GM12878 (cell line): ENCODE results near the gene PAPPA. TPM values are rescaled to one million over a fixed set of nuclear protein-coding genes. Genes with fewer than 3 reads are reported as not detected.

Experiments used
- ATAC-seq: fragments of 200-7000 bp; cut with Tn5 transposase; 3 replicates; pipeline ENCODE4 v1.9.1; 2020; ENCODE audit warnings: mild to moderate bottlenecking, moderate library complexity
- BruUV-seq: library from RNA; stranded (reverse); fragments of 400-500 nt; replicated peaks from 2 replicates; lab custom pipeline; 2021; lab: Mats Ljungman, UMichigan
- CTCF ChIA-PET: fragments of 300-600 bp; sonication (Branson Sonifier 250); formaldehyde crosslinking; extraction: SDS; loops from one replicate; lab custom pipeline; 2021; ENCODE audit warnings: inconsistent platforms; lab: Yijun Ruan, JAX
- POLR2A ChIA-PET: fragments of 350-600 bp; formaldehyde crosslinking; extraction: SDS; loops from one replicate; lab custom pipeline; 2021; ENCODE audit warnings: inconsistent platforms; lab: Charles Lee
- RAD21 ChIA-PET: fragments of 300-600 bp; sonication (Branson Sonifier 250); formaldehyde crosslinking; loops from one replicate; lab custom pipeline; 2023; ENCODE audit warnings: antibody characterized with exemption; ENCODE audit not compliant: unreplicated experiment; lab: Charles Lee
- SMC1A ChIA-PET: fragments of 300-600 bp; sonication (Branson Sonifier 250); formaldehyde crosslinking; loops from one replicate; lab custom pipeline; 2023; ENCODE audit not compliant: unreplicated experiment, uncharacterized antibody; lab: Charles Lee
- DNase-seq: peaks from one replicate; pipeline ENCODE4 v3.0.0-alpha.2; 2011; ENCODE audit warnings: low read depth, low spot score
- FAIRE-seq: peaks from 3 replicates; lab custom pipeline; 2011; peaks lifted over from hg19 to GRCh38; lab: Jason Lieb, UNC
- H2AFZ ChIP-seq: 2 replicates; pipeline ENCODE4 v1.6.0; 2011; ENCODE audit warnings: low read depth, low read length, control low read depth; ENCODE audit not compliant: control insufficient read depth
- H3K27ac ChIP-seq: 2 replicates; pipeline ENCODE4 v1.5.1; 2011; ENCODE audit warnings: control low read depth; ENCODE audit not compliant: control insufficient read depth, insufficient read depth
- H3K27me3 ChIP-seq, 2 experiments: replicated peaks in 1 of 2; 2 replicates each; pipeline versions ENCODE4 v1.6.0 to v1.6.1; 2011; ENCODE audit warnings: low read length in 1 of 2; ENCODE audit not compliant: control insufficient read depth in 2 of 2, insufficient read depth in 2 of 2
- H3K36me3 ChIP-seq, 2 experiments: 2 replicates each; pipeline ENCODE4 v1.5.1; 2011; ENCODE audit warnings: low read length in 1 of 2; ENCODE audit not compliant: control insufficient read depth in 2 of 2, insufficient read depth in 2 of 2
- H3K4me1 ChIP-seq: 2 replicates; pipeline ENCODE4 v1.6.1; 2011; ENCODE audit warnings: mild to moderate bottlenecking, low read length, moderate library complexity, mixed read lengths; ENCODE audit not compliant: control insufficient read depth, insufficient read depth
- H3K4me2 ChIP-seq: 2 replicates; pipeline ENCODE4 v1.6.0; 2011; ENCODE audit warnings: control low read depth; ENCODE audit not compliant: control insufficient read depth, insufficient read depth
- H3K4me3 ChIP-seq: fragments of 200-600 bp; sonication (generic); 2 replicates; pipeline ENCODE4 v1.5.1; 2016
- H3K79me2 ChIP-seq: 2 replicates; pipeline ENCODE4 v1.6.0; 2011; ENCODE audit warnings: low read length; ENCODE audit not compliant: control insufficient read depth, insufficient read depth
- H3K9ac ChIP-seq: 2 replicates; pipeline ENCODE4 v1.8.0; 2011; ENCODE audit warnings: low read length, control low read depth, mixed read lengths; ENCODE audit not compliant: control insufficient read depth, insufficient read depth
- H3K9me3 ChIP-seq: replicated peaks from 3 replicates; pipeline ENCODE4 v1.5.1; 2011; ENCODE audit warnings: mild to moderate bottlenecking, low read length; ENCODE audit not compliant: control insufficient read depth, insufficient read depth
- H4K20me1 ChIP-seq: 2 replicates; pipeline ENCODE4 v1.6.0; 2011; ENCODE audit not compliant: control insufficient read depth, insufficient read depth
- CBFB ChIP-seq: IDR thresholded peaks from 2 replicates; pipeline ENCODE4 v1.6.1; 2016; ENCODE audit warnings: antibody characterized with exemption, low read depth
- CTCF ChIP-seq, 3 experiments: IDR thresholded peaks in 2 of 3; conservative IDR thresholded peaks in 1 of 3; 2 replicates each; pipeline ENCODE4 v1.5.1; 2011; ENCODE audit warnings: low read depth in 3 of 3, low read length in 3 of 3, mild to moderate bottlenecking in 3 of 3, control low read depth in 2 of 3, moderate library complexity in 2 of 3, inconsistent platforms in 1 of 3, mixed read lengths in 1 of 3; ENCODE audit not compliant: control insufficient read depth in 2 of 3, insufficient read depth in 1 of 3; ENCODE audit errors: extremely low read depth in 1 of 3
- ETV6 ChIP-seq, 2 experiments: fragments of 450-650 bp in 1 of 2; IDR thresholded peaks in 1 of 2; conservative IDR thresholded peaks in 1 of 2; 2 replicates each; pipeline ENCODE4 v1.6.1; 2014; ENCODE audit warnings: antibody characterized with exemption in 1 of 2, borderline replicate concordance in 1 of 2, low read depth in 1 of 2, mild to moderate bottlenecking in 1 of 2, moderate library complexity in 1 of 2
- HDAC2 ChIP-seq: fragments of 200-600 bp; sonication (generic); IDR thresholded peaks from 2 replicates; pipeline ENCODE4 v1.6.1; 2017
- HSF1 ChIP-seq: fragments of 150-350 bp; IDR thresholded peaks from 2 replicates; pipeline ENCODE4 v1.6.1; 2014; ENCODE audit warnings: mild to moderate bottlenecking, low read depth, low read length
- IRF4 ChIP-seq: IDR thresholded peaks from 2 replicates; pipeline ENCODE4 v1.6.1; 2011; ENCODE audit warnings: low read depth, low read length
- MTA3 ChIP-seq: IDR thresholded peaks from 2 replicates; pipeline ENCODE4 v1.6.1; 2012; ENCODE audit warnings: low read length, inconsistent platforms, borderline replicate concordance
- NR2C2 ChIP-seq: IDR thresholded peaks from 2 replicates; pipeline ENCODE4 v1.6.1; 2011; ENCODE audit warnings: borderline replicate concordance, low read depth; ENCODE audit not compliant: control insufficient read depth, insufficient read length
- PAX8 ChIP-seq: fragments of 450-650 bp; IDR thresholded peaks from 2 replicates; pipeline ENCODE4 v1.6.1; 2017; ENCODE audit warnings: mild to moderate bottlenecking, moderate library complexity
- REST ChIP-seq: IDR thresholded peaks from 2 replicates; pipeline ENCODE4 v1.6.1; 2012; ENCODE audit warnings: mild to moderate bottlenecking, low read depth, low read length
- SMARCA5 ChIP-seq: fragments of 450-650 bp; IDR thresholded peaks from 2 replicates; pipeline ENCODE4 v1.6.1; 2017; ENCODE audit warnings: mild to moderate bottlenecking
- USF2 ChIP-seq: IDR thresholded peaks from 2 replicates; pipeline ENCODE4 v1.6.1; 2011; ENCODE audit warnings: low read depth, low read length, improper control_type of control experiment, borderline replicate concordance
- YBX1 ChIP-seq: fragments of 450-650 bp; IDR thresholded peaks from 2 replicates; pipeline ENCODE4 v1.6.1; 2016; ENCODE audit warnings: antibody characterized with exemption
- WGBS: methylation state at CpG from one replicate; pipeline ENCODE4 v1.1.6; 2016; ENCODE audit warnings: low lambda C conversion rate; ENCODE audit not compliant: insufficient replicate concordance, insufficient coverage; ENCODE audit errors: missing lambda C conversion rate; 5-methylcytosine and 5-hydroxymethylcytosine counted together
- in situ Hi-C: fragments of 300-500 bp; cut with MboI; formaldehyde crosslinking; loops from 9 replicates; pipeline ENCODE4 v1.14.3; 2018; ENCODE audit warnings: mixed read lengths
- intact Hi-C: fragments of 100-400 bp; cut with micrococcal nuclease; formaldehyde crosslinking; loops from one replicate; pipeline ENCODE4 v1.14.2; 2022; ENCODE audit not compliant: unreplicated experiment
- polyA plus RNA-seq, 11 experiments: library from polyadenylated mRNA; depleted of rRNA in 4 of 11; unstranded in 6 of 11; stranded (reverse) in 5 of 11; fragments of >200 nt; fragmentation: Nextera tagmentation in 4 of 11; fragmentation: Illumina TruSeq in 1 of 11; extraction: Ambion mirVana in 4 of 11; extraction: Trizol in 1 of 11; gene quantifications; 1 replicate in 1 of 11; 2 replicates in 10 of 11; pipeline versions ENCODE4 v1.2.1 to v1.2.3, GENCODE V29; 2011 to 2016; ENCODE audit warnings: inconsistent platforms in 2 of 11, missing spikeins in 2 of 11, low read depth in 1 of 11
- total RNA-seq, 4 experiments: library from RNA; depleted of rRNA in 3 of 4; stranded (reverse); fragments of >200 nt in 3 of 4; fragmentation: Illumina TruSeq in 1 of 4; extraction: Trizol in 1 of 4; gene quantifications; 2 replicates each; pipeline versions ENCODE4 v1.2.1 to v1.2.3, GENCODE V29; 2013 to 2021

PAPPA gene
- total and polyA plus RNA-seq, 10 of the 15 experiments (the other 5 are each of a cell fraction or from before 2014, with no cell fraction given), result under 0.01 to 0.19 (median 0.02) TPM; not detected in 4

- FAIRE-seq (no peak), ATAC-seq (no peak), DNase-seq (no peak)
- in situ Hi-C loops (no loop called here), intact Hi-C loops (no loop called here)
- H3K27ac ChIP-seq, result no peak overlapping the region
- CTCF ChIA-PET, result no interaction called here
- no peaks in the 10 kb centered on the region for H3K9me3 ChIP-seq
- H3K9ac ChIP-seq, result no peak overlapping the region
- no peak overlapping the region for H2AFZ ChIP-seq
- no peaks in the 10 kb centered on the region for H3K4me1 ChIP-seq
- H3K36me3 ChIP-seq, result no peaks in the 10 kb centered on the region
- H3K79me2 ChIP-seq, result no peaks in the 10 kb centered on the region
- TF ChIP-seq HSF1 (no peak), HDAC2 (no peak), PAX8 (no peak), YBX1 (no peak), NR2C2 (no peak), ETV6 (conservative IDR thresholded peaks at IDR 0.05 in 1 of 2, IDR thresholded peaks at IDR 0.05 in 1 of 2; ENCODE audit: borderline replicate concordance in 1 of 2, low read depth in 1 of 2) (no peak), CBFB (no peak), MTA3 (no peak), USF2 (no peak), CTCF (IDR thresholded peaks at IDR 0.05 in 2 of 3, conservative IDR thresholded peaks at IDR 0.05 in 1 of 3; ENCODE audit: control insufficient read depth in 2 of 3, extremely low read depth in 1 of 3, insufficient read depth in 1 of 3, low read depth in 3 of 3, low read length in 3 of 3) (no peak), REST (no peak), IRF4 (no peak), SMARCA5 (no peak)
- H3K4me3 ChIP-seq, result no peak overlapping the region
- no TSS peak for BruUV-seq
- WGBS, result 11% methylated on average over 4 of the region's 4 CpGs
- H3K27me3 ChIP-seq, result no peaks in the 10 kb centered on the region
- SMC1A ChIA-PET, result no interaction called here
- H3K4me2 ChIP-seq, result no peak overlapping the region
- RAD21 ChIA-PET, result no interaction called here
- POLR2A ChIA-PET, result interaction anchor here (0.8 kb wide), 1 partner anchor 9 kb away, joined by 3 read pairs; no protein-coding TSS in a partner anchor
- no peaks in the 10 kb centered on the region for H4K20me1 ChIP-seq
Observed at GRCh38 chr9:116360016-116360415, 206.4 kb downstream of the PAPPA start.
